ENCODE results near the gene JAZF1. TPM values are rescaled to one million over a fixed set of nuclear protein-coding genes. Genes with fewer than 3 reads are reported as not detected.

Gene JAZF1
- total and polyA plus RNA-seq, 4 experiments from 2014 or later, result 3.7 to 8.3 (median 4.7) TPM

DNA sequence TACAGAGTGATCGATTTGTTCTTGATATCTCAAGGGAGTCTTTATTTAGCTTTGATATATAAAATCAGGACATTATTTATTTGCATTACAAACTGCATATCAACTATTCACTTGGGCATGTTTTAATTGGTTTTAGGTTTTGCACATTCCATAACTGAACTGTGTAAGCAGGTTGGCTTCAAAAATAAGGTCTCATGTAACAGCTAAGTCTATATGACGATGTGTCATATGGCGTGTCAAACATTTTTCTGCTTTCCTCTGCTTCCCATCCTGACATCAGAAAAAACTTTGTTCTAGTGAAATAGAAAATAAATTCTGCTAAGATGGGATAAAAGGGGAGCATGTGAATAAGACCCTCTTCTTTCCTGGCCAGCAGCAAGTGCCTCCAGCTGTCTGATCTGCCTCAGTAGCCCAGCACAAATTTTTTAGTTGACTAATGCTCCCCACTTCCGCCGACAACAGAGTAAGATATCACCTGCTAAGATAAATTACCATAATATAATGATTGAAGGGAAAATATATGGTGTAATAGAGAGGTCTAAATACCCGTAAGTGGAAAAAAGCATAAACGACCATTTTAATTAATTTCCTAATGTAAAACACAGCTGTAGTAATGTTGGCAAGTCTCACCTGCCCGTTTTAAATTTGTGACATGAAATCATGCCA lies 260.2 kb downstream of the JAZF1 start:
- peaks cover 0 to 16% of the 10 kb centered on the region in 2 donors for H3K36me3 Mint-ChIP-seq
- no peak overlapping the region for H3K27ac ChIP-seq (ENCODE audit: low read depth, low read length)
- peaks cover 0 to 3% (median 0%) of the 10 kb centered on the region in 8 donors for H3K9me3 Mint-ChIP-seq
- no peak overlapping the region for H3K4me3 ChIP-seq (ENCODE audit: low read length in 2 of 2)
- H3K27ac Mint-ChIP-seq, result no peak overlapping the region
- H3K27me3 ChIP-seq (ENCODE audit: insufficient read depth, low read length), result no peaks in the 10 kb centered on the region
- H3K4me3 Mint-ChIP-seq, result no peak overlapping the region
- intact Hi-C loops (cut with micrococcal nuclease), result loop anchor here (2.0 kb wide), 1 partner anchor 724 kb away; no protein-coding TSS in a partner anchor
- no peaks in the 10 kb centered on the region for H3K36me3 ChIP-seq (ENCODE audit: insufficient read depth, low read length)
- H3K4me1 ChIP-seq (ENCODE audit: insufficient read depth, low read length), result no peaks in the 10 kb centered on the region
- no peaks in the 10 kb centered on the region for H3K9me3 ChIP-seq (ENCODE audit: control insufficient read depth in 1 of 2, low read length in 2 of 2)
- DNase-seq, result no peak
- POLR2A ChIA-PET (ENCODE audit: partially characterized antibody), result interaction anchor here (0.7 to 0.9 kb wide), 2 partner anchors 32 to 258 kb away, joined by 3 read pairs; partner anchors contain the start of gene HIBADH
- peaks cover 0 to 4% (median 0%) of the 10 kb centered on the region in 4 donors for H3K4me1 Mint-ChIP-seq
- no peaks in the 10 kb centered on the region for H3K27me3 Mint-ChIP-seq
- CTCF ChIA-PET (ENCODE audit: partially characterized antibody), result interaction anchor here (0.6 to 2.8 kb wide), 9 partner anchors 9 to 741 kb away, joined by 3 to 17 read pairs (median 4); no protein-coding TSS in a partner anchor

GRCh38 chr7:27918503-27918902 lies 262.1 kb downstream of the JAZF1 start:
- ChIA-PET CTCF (ENCODE audit: partially characterized antibody) (interaction anchor here (1.9 to 2.7 kb wide), 2 partner anchors 102 to 722 kb away, joined by 4 to 7 read pairs; no protein-coding TSS in a partner anchor), POLR2A (ENCODE audit: partially characterized antibody) (no interaction called here)
- Mint-ChIP-seq H3K36me3 (peaks cover 0 to 16% of the 10 kb centered on the region in 2 donors), H3K4me3 (no peak overlapping the region), H3K27me3 (no peaks in the 10 kb centered on the region), H3K9me3 (peaks cover 0 to 3% (median 0%) of the 10 kb centered on the region in 8 donors), H3K4me1 (peaks cover 0 to 4% (median 0%) of the 10 kb centered on the region in 4 donors), H3K27ac (no peak overlapping the region)
- intact Hi-C loops (cut with micrococcal nuclease), result no loop called here
- Histone ChIP-seq H3K4me3 (ENCODE audit: low read length in 2 of 2) (no peak overlapping the region), H3K9me3 (ENCODE audit: control insufficient read depth in 1 of 2, low read length in 2 of 2) (no peaks in the 10 kb centered on the region), H3K36me3 (ENCODE audit: insufficient read depth, low read length) (no peaks in the 10 kb centered on the region), H3K27me3 (ENCODE audit: insufficient read depth, low read length) (no peaks in the 10 kb centered on the region), H3K27ac (ENCODE audit: low read depth, low read length) (no peak overlapping the region), H3K4me1 (ENCODE audit: insufficient read depth, low read length) (no peaks in the 10 kb centered on the region)
- no peak for DNase-seq

DNA sequence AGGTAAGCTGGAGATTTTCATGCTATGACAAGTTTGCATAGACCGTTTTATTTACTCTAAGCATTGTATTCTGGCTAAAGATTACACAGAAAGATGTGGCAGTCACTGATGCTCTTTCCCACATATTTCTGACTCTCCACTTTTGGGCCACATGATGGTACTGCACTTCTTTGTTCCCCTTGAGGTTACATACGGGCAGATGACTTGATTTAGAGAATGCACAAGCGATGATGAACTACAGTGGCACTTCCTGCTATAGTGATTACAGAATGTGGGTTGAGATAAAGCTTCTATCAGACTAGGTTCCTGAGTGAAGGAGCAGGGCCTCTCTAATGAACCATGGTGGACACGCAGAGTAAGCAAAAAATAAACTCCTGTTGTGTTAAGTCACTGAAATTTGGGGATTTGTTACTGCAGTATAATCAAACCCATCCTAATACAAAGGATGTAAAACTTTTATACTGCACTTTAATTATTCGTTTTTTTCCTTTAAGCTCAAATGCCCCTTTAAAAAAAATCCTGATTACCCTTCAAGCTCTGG lies 262.8 kb downstream of the JAZF1 start:
- Mint-ChIP-seq H3K27me3 (no peaks in the 10 kb centered on the region), H3K27ac (no peak overlapping the region), H3K4me3 (no peak overlapping the region), H3K9me3 (peaks cover 0 to 3% (median 0%) of the 10 kb centered on the region in 8 donors), H3K4me1 (peaks cover 0 to 4% (median 0%) of the 10 kb centered on the region in 4 donors), H3K36me3 (peaks cover 0 to 16% of the 10 kb centered on the region in 2 donors)
- H3K36me3 ChIP-seq (ENCODE audit: insufficient read depth, low read length), result no peaks in the 10 kb centered on the region
- H3K4me3 ChIP-seq (ENCODE audit: low read length in 2 of 2), result no peak overlapping the region
- no peak for DNase-seq
- no peaks in the 10 kb centered on the region for H3K27me3 ChIP-seq (ENCODE audit: insufficient read depth, low read length)
- intact Hi-C loops (cut with micrococcal nuclease), result no loop called here
- no peak overlapping the region for H3K27ac ChIP-seq (ENCODE audit: low read depth, low read length)
- H3K4me1 ChIP-seq (ENCODE audit: insufficient read depth, low read length), result no peaks in the 10 kb centered on the region
- ChIA-PET POLR2A (ENCODE audit: partially characterized antibody) (no interaction called here), CTCF (ENCODE audit: partially characterized antibody) (interaction anchor here (1.9 to 2.7 kb wide), 2 partner anchors 102 to 722 kb away, joined by 4 to 7 read pairs; no protein-coding TSS in a partner anchor)
- H3K9me3 ChIP-seq (ENCODE audit: control insufficient read depth in 1 of 2, low read length in 2 of 2), result no peaks in the 10 kb centered on the region

DNA sequence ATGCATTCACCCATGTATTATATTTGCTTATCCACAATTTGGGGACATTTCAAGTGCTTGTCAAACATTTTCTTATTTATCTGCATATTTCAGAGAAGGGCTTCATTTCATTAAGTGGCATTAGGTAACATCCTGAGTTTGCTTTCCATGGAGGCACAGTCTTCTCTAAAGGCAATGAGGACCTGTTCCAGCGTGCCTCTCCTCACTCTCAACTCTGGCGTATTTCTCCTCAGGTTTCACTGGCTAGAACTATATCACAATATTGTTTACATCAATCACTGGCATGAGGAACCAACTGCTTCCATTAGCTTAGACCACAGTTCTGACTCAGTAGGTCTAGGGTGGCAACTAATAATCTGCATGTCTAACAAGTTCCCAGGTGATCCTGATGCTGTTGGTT lies 263.5 kb downstream of the JAZF1 start:
- Mint-ChIP-seq H3K36me3 (peaks cover 0 to 16% of the 10 kb centered on the region in 2 donors), H3K4me3 (no peak overlapping the region), H3K27me3 (no peaks in the 10 kb centered on the region), H3K27ac (no peak overlapping the region), H3K9me3 (peaks cover 0 to 3% (median 0%) of the 10 kb centered on the region in 8 donors), H3K4me1 (peaks cover 0 to 4% (median 0%) of the 10 kb centered on the region in 4 donors)
- no peak for DNase-seq
- CTCF ChIA-PET (ENCODE audit: partially characterized antibody), result interaction anchor here (1.9 to 2.7 kb wide), 2 partner anchors 103 to 721 kb away, joined by 4 to 7 read pairs; no protein-coding TSS in a partner anchor
- Histone ChIP-seq H3K4me3 (ENCODE audit: low read length in 2 of 2) (no peak overlapping the region), H3K4me1 (ENCODE audit: insufficient read depth, low read length) (no peaks in the 10 kb centered on the region), H3K27me3 (ENCODE audit: insufficient read depth, low read length) (no peaks in the 10 kb centered on the region), H3K36me3 (ENCODE audit: insufficient read depth, low read length) (no peaks in the 10 kb centered on the region), H3K27ac (ENCODE audit: low read depth, low read length) (no peak overlapping the region), H3K9me3 (ENCODE audit: control insufficient read depth in 1 of 2, low read length in 2 of 2) (no peaks in the 10 kb centered on the region)
- intact Hi-C loops (cut with micrococcal nuclease), result no loop called here
- POLR2A ChIA-PET (ENCODE audit: partially characterized antibody), result no interaction called here

GRCh38 chr7:27916372-27916771 lies 264.2 kb downstream of the JAZF1 start:
- H3K27me3 ChIP-seq (ENCODE audit: insufficient read depth, low read length), result no peaks in the 10 kb centered on the region
- H3K9me3 ChIP-seq (ENCODE audit: control insufficient read depth in 1 of 2, low read length in 2 of 2), result no peaks in the 10 kb centered on the region
- H3K4me3 ChIP-seq (ENCODE audit: low read length in 2 of 2), result no peak overlapping the region
- POLR2A ChIA-PET (ENCODE audit: partially characterized antibody), result no interaction called here
- Mint-ChIP-seq H3K4me3 (no peak overlapping the region), H3K27me3 (no peaks in the 10 kb centered on the region), H3K9me3 (peaks cover 0 to 3% (median 0%) of the 10 kb centered on the region in 8 donors), H3K4me1 (peaks cover 0 to 4% (median 0%) of the 10 kb centered on the region in 4 donors), H3K36me3 (peaks cover 0 to 16% of the 10 kb centered on the region in 2 donors), H3K27ac (no peak overlapping the region)
- no peaks in the 10 kb centered on the region for H3K4me1 ChIP-seq (ENCODE audit: insufficient read depth, low read length)
- CTCF ChIA-PET (ENCODE audit: partially characterized antibody), result interaction anchor here (1.9 to 2.7 kb wide), 2 partner anchors 104 to 720 kb away, joined by 4 to 7 read pairs; no protein-coding TSS in a partner anchor
- H3K27ac ChIP-seq (ENCODE audit: low read depth, low read length), result no peak overlapping the region
- intact Hi-C loops (cut with micrococcal nuclease), result no loop called here
- DNase-seq, result no peak
- H3K36me3 ChIP-seq (ENCODE audit: insufficient read depth, low read length), result no peaks in the 10 kb centered on the region

DNA sequence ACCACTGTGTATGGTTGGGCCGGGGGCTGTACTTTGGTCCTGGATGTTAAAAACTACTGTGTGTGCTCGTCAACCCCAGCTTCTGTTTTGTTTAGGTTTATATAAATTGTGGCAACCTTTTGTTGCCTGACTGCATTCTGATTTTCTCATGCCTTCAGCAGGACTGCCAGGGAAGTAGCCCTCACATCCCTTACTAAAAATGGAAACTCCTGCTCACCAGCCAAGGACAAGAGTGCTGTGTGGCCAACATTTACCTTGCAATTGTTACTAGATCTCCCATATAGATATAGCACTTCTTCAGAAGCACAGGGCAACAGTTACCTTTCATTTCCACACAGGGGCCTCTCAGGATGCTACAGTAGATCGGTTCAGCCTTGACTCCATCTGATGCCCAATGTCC lies 266.2 kb downstream of the JAZF1 start:
- H3K4me1 ChIP-seq (ENCODE audit: insufficient read depth, low read length), result no peaks in the 10 kb centered on the region
- Mint-ChIP-seq H3K4me1 (peaks cover 0 to 1% (median 0%) of the 10 kb centered on the region in 4 donors), H3K9me3 (peaks cover 0 to 3% (median 0%) of the 10 kb centered on the region in 8 donors), H3K27ac (no peak overlapping the region), H3K27me3 (no peaks in the 10 kb centered on the region), H3K4me3 (no peak overlapping the region), H3K36me3 (peaks cover 0 to 16% of the 10 kb centered on the region in 2 donors)
- ChIA-PET POLR2A (ENCODE audit: partially characterized antibody) (no interaction called here), CTCF (ENCODE audit: partially characterized antibody) (no interaction called here)
- intact Hi-C loops (cut with micrococcal nuclease), result loop anchor here (5.0 kb wide), 1 partner anchor 328 kb away; no protein-coding TSS in a partner anchor
- no peak overlapping the region for H3K4me3 ChIP-seq (ENCODE audit: low read length in 2 of 2)
- H3K36me3 ChIP-seq (ENCODE audit: insufficient read depth, low read length), result no peaks in the 10 kb centered on the region
- H3K27me3 ChIP-seq (ENCODE audit: insufficient read depth, low read length), result no peaks in the 10 kb centered on the region
- H3K9me3 ChIP-seq (ENCODE audit: control insufficient read depth in 1 of 2, low read length in 2 of 2), result no peaks in the 10 kb centered on the region
- H3K27ac ChIP-seq (ENCODE audit: low read depth, low read length), result no peak overlapping the region
- no peak for DNase-seq

DNA sequence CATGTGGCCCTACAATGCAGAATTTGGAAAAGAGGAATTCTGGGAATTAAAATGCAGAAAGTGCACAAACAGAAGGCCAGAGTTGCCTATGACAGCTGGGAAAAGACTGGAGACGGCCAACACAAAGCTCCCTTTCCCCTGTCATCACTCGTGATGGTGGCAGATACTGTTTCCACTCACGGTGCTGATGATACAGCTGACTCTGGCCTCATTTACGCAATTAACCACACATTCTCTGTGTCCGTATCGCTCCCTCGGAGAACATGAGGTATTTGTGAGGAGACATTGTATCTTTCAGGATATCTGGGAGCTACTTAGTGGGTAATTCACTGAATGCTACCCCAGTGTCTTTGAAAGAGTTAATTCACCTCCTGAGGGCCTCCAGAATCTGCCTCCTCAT lies 267.8 kb downstream of the JAZF1 start:
- Histone ChIP-seq H3K36me3 (ENCODE audit: insufficient read depth, low read length) (no peaks in the 10 kb centered on the region), H3K4me1 (ENCODE audit: insufficient read depth, low read length) (no peaks in the 10 kb centered on the region), H3K9me3 (ENCODE audit: control insufficient read depth in 1 of 2, low read length in 2 of 2) (no peaks in the 10 kb centered on the region), H3K27ac (ENCODE audit: low read depth, low read length) (no peak overlapping the region), H3K4me3 (ENCODE audit: low read length in 2 of 2) (no peak overlapping the region), H3K27me3 (ENCODE audit: insufficient read depth, low read length) (no peaks in the 10 kb centered on the region)
- Mint-ChIP-seq H3K27me3 (no peaks in the 10 kb centered on the region), H3K9me3 (peaks cover 0 to 3% (median 0%) of the 10 kb centered on the region in 8 donors), H3K4me3 (no peak overlapping the region), H3K36me3 (peaks cover 0 to 16% of the 10 kb centered on the region in 2 donors), H3K27ac (no peak overlapping the region), H3K4me1 (no peaks in the 10 kb centered on the region)
- ChIA-PET POLR2A (ENCODE audit: partially characterized antibody) (no interaction called here), CTCF (ENCODE audit: partially characterized antibody) (no interaction called here)
- DNase-seq, result no peak
- intact Hi-C loops (cut with micrococcal nuclease), result loop anchor here (5.0 kb wide), 1 partner anchor 330 kb away; no protein-coding TSS in a partner anchor

Measured in CD4-positive, alpha-beta memory T cell (primary cell).